SK-N-SH (cell line): ENCODE data around the gene ZNF507.
"Not testable (repeated sequence)": the region's sequence is repeated elsewhere in the genome, so short reads cannot be mapped to it uniquely, and the experiment has no call there.

Source experiments
- CTCF ChIP-seq: fragments of 200-600 bp; sonication (generic); IDR thresholded peaks from 2 replicates; pipeline ENCODE4 v1.6.1; 2017; ENCODE audit warnings: antibody characterized with exemption, mild to moderate bottlenecking, moderate library complexity
- JUND ChIP-seq: IDR thresholded peaks from 2 replicates; pipeline ENCODE4 v1.4.0; 2012
- MXI1 ChIP-seq: IDR thresholded peaks from 2 replicates; pipeline ENCODE4 v1.6.1; 2012; ENCODE audit warnings: mild to moderate bottlenecking, low read depth, low read length, improper control_type of control experiment
- NRF1 ChIP-seq: IDR thresholded peaks from 2 replicates; pipeline ENCODE4 v1.6.1; 2012; ENCODE audit warnings: low read depth, mild to moderate bottlenecking, low read length
- TCF12 ChIP-seq: IDR thresholded peaks from 2 replicates; pipeline ENCODE4 v1.4.0; 2012
- YY1 ChIP-seq: IDR thresholded peaks from 2 replicates; pipeline ENCODE4 v1.4.0; 2012; ENCODE audit warnings: low read depth, mild to moderate bottlenecking

DNA sequence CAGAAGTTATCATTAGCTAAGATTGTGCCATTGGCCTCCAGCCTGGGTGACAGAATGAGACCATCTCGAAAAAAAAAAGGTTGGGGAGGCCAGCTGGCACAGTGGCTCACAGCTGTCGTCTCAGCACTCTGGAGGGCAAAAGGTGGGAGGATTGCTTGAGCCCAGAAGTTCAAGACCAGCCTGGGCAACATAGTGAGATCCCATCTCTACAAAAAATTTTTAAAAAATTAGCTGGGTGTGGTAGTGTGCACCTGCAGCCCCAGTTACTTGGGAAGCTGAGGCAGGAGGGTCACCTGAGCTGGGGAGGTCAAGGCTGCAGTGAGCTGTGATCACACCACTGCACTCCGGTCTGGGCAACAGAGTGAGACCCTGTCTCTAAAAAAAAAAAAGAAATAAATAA is 78.5 kb downstream of the ZNF507 start:
- not testable (repeated sequence) for TF ChIP-seq JUND, CTCF, NRF1, MXI1, TCF12, YY1
